PFSK-1 (cell line): Measurements from ENCODE around the gene NECTIN1.

Experiments used
- FOXP2 ChIP-seq: optimal IDR thresholded peaks from 2 replicates; pipeline ENCODE3; 2011; ENCODE audit warnings: borderline replicate concordance, control low read depth, inconsistent platforms; ENCODE audit not compliant: insufficient read depth; ENCODE audit errors: extremely low read length, extremely low read depth
- POLR2AphosphoS5 ChIP-seq: IDR thresholded peaks from 2 replicates; pipeline ENCODE4 v1.6.1; 2012; ENCODE audit warnings: low read depth, mild to moderate bottlenecking, control low read depth, low read length, moderate library complexity
- SIN3A ChIP-seq: IDR thresholded peaks from 2 replicates; pipeline ENCODE4 v1.6.1; 2012; ENCODE audit warnings: mild to moderate bottlenecking, low read length, moderate library complexity, borderline replicate concordance; ENCODE audit not compliant: insufficient read depth
- TAF1 ChIP-seq: IDR thresholded peaks from 2 replicates; pipeline ENCODE4 v1.6.1; 2012; ENCODE audit warnings: low read length, control low read depth, borderline replicate concordance; ENCODE audit not compliant: insufficient read depth
- TF ChIP-seq, protein P1 (sequence below), 2 experiments: IDR thresholded peaks; 2 replicates each; pipeline versions ENCODE4 v1.6.1 to v1.8.0; 2011 to 2012; ENCODE audit warnings: low read depth in 2 of 2, low read length in 2 of 2, control low read depth in 1 of 2, inconsistent platforms in 1 of 2, mild to moderate bottlenecking in 1 of 2, moderate library complexity in 1 of 2; ENCODE audit not compliant: insufficient read depth in 1 of 2

DNA sequence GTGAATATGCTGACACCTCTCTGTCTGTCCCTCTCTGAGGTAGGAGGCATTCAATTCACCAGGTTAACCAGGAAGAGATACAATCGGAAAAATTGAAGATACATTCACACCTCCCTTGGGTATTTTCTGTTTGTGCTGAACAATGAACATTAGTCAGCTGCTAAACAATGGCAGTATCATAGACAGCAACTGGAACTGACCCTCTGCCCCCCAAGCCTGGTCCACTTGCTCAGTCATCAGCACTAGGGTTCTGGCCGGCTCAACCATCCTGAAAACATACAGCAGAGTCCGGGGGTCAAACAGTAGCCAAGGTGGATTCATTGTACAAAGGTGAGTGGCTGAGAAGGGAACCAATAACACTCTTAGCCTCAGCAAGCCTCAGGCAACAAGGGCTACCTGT lies 4.0 kb downstream of the NECTIN1 start:
- TF ChIP-seq POLR2AphosphoS5 (no peak), TAF1 (no peak), FOXP2 (no peak), SIN3A (no peak)
- TF ChIP-seq, protein P1, sequence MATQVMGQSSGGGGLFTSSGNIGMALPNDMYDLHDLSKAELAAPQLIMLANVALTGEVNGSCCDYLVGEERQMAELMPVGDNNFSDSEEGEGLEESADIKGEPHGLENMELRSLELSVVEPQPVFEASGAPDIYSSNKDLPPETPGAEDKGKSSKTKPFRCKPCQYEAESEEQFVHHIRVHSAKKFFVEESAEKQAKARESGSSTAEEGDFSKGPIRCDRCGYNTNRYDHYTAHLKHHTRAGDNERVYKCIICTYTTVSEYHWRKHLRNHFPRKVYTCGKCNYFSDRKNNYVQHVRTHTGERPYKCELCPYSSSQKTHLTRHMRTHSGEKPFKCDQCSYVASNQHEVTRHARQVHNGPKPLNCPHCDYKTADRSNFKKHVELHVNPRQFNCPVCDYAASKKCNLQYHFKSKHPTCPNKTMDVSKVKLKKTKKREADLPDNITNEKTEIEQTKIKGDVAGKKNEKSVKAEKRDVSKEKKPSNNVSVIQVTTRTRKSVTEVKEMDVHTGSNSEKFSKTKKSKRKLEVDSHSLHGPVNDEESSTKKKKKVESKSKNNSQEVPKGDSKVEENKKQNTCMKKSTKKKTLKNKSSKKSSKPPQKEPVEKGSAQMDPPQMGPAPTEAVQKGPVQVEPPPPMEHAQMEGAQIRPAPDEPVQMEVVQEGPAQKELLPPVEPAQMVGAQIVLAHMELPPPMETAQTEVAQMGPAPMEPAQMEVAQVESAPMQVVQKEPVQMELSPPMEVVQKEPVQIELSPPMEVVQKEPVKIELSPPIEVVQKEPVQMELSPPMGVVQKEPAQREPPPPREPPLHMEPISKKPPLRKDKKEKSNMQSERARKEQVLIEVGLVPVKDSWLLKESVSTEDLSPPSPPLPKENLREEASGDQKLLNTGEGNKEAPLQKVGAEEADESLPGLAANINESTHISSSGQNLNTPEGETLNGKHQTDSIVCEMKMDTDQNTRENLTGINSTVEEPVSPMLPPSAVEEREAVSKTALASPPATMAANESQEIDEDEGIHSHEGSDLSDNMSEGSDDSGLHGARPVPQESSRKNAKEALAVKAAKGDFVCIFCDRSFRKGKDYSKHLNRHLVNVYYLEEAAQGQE (IDR thresholded peaks at IDR 0.05; ENCODE audit: insufficient read depth in 1 of 2, low read depth in 2 of 2, low read length in 2 of 2) = no peak
